HT1080 (cell line): ENCODE results near the gene LHB. TPM values are rescaled to one million over a fixed set of nuclear protein-coding genes. Genes with fewer than 3 reads are reported as not detected.
A peak's percentile ranks its signal among the peaks of the same experiment; 100 is the strongest.
"Not testable (repeated sequence)": the region's sequence is repeated elsewhere in the genome, so short reads cannot be mapped to it uniquely, and the experiment has no call there.

Experiments
- DNase-seq: peaks from one replicate; pipeline ENCODE4 v3.0.0-alpha.2; 2015; ENCODE audit warnings: low read depth
- polyA plus RNA-seq, 2 experiments: library from polyadenylated mRNA; depleted of rRNA; stranded (reverse); fragments of >200 nt; gene quantifications; 2 replicates each; pipeline ENCODE4 v1.2.3, GENCODE V29; 2015
- total RNA-seq: library from RNA; depleted of rRNA; stranded (reverse); fragments of >200 nt; shearing (Covaris generic); gene quantifications from 2 replicates; pipeline ENCODE4 v1.2.3, GENCODE V29; 2014; rRNA removed

LHB gene
- not detected in 2 replicates for total RNA-seq
- polyA plus RNA-seq (2015; cell fraction: cytosol; rRNA removed): not detected in 2 replicates
- 2.8 TPM in 1 of 2 replicates, not detected in the other for polyA plus RNA-seq (2015; cell fraction: nucleus; rRNA removed)

DNA sequence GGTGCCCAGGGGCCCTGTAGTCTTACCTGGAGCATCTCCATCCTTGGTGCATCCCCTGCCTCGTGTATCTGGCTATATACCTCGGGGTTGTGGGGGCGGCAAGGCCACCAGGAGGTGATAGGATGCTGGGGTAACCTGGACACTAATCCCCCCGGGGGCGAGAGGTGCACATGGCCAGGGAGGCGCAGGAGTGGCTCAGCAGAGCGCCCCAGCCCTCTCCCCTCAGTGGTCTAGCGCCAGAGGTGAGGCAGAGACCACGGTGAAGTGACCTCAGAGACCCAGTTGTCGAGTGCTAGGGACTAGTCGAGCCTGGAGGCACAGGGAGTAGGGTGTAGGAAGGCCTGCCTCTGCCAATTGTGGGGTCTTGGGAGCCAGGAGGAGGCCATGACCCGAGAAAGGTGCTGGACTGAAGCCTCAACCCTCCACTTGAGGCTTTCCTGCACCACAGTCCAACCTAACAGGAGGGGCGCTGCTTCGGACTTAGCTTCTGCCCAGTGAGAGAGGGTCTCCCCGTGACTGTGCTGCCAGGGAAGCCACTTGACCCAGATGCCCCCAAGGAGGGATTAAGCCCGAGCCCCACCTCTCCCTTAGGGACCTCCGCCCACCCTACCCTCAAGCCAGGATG lies at the start of gene LHB:
LHB (minus strand) TSS at position 51 of the 625 bp plus-strand sequence; CDS start at position 41, 10 bp downstream.
- DNase-seq: no peak

GRCh38 chr19:49065905-49066512 lies 49.1 kb upstream of the LHB start:
- DNase-seq: no peak

GRCh38 chr19:49064768-49065611 lies 48.1 kb upstream of the LHB start, which contains the start of gene NTF4:
Gene NTF4, minus strand, starts transcription at chr19:49064818. Its CDS starts 2,821 bp downstream, at chr19:49061997.
- DNase-seq: no peak

DNA sequence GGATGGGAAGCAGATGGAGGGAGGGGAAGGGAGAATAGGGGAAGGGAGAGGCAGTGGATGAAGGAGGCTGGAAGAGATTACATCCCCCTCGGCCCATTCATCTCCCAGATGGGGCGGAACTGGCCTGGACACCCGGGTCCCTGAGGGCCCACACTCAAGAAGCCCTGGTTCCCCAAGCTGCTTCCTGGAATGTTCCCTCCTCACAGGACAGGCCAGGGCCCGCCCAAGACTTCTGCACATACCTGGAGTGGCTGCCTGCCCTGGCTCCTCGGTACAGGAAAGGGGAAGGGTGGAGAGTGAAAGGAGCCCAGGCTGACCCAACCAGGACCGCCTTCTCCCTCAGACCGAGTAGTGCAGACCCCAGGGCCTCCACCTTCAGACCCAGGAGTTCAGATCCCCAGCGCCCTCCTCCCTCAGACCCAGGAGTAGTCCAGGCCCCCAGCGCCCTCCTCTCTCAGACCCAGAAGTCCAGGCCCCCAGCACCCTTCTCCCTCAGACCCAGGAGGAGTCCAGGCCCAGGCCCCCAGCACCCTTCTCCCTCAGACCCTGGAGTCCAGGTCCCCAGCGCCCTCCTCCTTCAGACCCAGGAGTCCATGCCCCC lies 47.2 kb upstream of the LHB start:
- DNase-seq: no peak

DNA sequence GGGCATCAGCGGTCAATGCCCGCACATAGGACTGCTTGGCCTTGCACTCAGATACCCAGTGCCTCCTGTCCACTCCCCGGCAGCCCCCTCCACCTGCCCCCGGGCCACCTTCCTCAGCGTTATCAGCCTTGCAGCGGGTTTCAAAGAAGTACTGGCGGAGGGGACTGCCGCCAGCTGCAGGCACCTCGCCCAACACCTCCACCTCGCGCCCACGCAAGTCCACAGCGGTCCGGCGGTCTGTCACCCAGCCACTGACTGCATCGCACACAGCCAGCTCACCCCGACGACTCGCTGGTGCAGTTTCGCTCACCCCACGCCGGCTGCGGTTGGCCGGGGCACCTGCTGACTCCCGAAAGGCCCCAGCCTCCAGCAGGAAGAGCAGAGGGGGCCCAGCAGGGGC lies 44.6 kb upstream of the LHB start:
- no peak for DNase-seq

GRCh38 chr19:49061000-49061399 lies 44.1 kb upstream of the LHB start:
- no peak for DNase-seq

GRCh38 chr19:49059053-49059452 lies 42.2 kb upstream of the LHB start:
- DNase-seq: no peak

DNA sequence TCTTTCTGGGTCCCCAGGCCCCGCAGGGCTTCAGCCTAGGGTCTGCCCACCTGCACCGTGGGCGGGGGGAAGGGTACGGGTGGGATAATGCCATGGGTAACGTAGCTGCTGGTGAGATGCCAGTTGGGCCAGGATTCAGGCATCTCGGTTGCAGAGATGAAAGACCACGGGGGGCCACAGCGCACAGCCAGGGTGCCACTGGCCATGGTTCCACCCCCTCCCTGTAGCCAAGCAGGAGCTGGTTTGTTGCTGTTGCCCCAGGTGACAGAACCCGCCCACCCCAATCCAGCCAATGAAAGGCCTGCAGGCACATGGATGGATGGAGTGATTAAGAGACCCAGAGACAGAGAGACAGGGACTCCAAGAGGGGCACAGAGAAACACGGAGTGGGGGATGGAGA lies 41.7 kb upstream of the LHB start:
- no peak for DNase-seq

DNA sequence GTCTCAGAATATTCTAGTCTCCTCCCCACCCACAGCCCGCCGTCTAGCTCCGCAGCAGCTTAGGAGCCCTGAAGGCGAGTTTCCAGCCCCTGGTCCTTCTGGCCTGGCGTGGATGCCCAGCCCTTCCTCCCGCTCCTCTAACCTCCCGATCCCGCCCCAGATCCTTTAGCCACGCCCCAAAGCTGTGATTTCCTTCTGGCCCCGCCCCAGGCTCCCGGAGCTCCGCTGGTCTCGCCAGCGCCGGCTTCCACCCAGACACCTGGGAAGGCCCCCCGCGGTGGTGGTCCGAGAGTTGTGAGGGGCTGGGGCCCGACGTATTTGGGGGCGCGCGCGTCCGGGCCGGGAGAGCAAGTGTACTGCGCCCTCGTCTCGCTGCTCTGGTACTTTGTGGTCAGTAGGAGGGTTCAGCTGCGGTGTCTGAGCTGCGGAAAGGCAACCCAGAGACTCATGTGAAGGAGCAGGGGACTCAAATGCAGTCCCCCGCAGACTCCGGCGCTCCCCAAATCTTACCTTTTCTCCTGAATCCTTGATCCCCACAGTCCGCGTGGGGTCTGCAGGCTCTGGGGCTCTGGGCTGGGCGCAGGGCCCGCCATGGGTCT lies 40.8 kb upstream of the LHB start, which contains the start of gene CGB7:
CGB7 (minus strand) TSS at position 114 of the 599 bp plus-strand sequence. CDS start 2,374 bp downstream, outside the sequence.
- peak; percentile 60 for DNase-seq

- DNase-seq: not testable (repeated sequence)
Observed at GRCh38 chr19:49056902-49057596, 40.2 kb upstream of the LHB start.

DNA sequence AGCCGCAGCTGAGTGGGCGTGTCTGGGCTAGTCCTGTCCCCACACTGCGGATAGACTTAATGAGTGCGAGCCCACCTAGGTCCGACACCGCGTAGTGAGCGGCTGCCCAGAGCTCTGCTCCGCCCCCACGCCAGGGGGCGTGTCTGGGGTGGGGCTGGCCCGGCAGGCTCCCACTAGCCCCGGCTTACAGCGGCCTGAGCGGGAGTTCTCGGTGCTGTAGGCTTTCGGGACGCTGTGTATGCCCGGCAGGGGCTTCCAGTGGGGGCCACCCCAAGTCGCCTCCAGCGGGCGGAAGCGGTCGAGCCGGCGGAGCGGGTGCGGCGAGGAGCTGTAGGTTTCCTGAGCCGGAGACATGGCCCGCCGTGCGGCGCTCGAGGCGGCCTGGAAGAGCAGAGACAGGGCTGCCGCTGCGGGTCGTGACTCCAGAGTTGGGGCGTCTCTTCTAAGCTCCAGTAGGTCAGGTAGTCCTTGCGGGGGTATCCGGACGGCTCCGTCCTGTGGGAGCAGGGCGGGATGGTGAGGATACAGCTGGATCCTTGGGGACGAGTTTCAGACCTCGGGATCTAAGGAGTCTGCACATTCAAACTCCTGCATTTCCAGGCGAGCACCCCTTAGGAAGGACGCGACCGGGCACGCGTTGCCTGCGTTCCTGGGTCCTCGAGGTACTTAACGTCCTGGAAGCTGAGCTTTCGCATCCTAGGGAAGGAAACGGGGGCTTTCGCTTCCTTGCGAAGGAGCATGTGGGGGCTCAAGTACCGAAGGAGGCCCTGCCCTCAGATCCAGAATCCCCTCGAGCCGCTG lies 39.4 kb upstream of the LHB start:
- DNase-seq: peak; percentile 58

DNA sequence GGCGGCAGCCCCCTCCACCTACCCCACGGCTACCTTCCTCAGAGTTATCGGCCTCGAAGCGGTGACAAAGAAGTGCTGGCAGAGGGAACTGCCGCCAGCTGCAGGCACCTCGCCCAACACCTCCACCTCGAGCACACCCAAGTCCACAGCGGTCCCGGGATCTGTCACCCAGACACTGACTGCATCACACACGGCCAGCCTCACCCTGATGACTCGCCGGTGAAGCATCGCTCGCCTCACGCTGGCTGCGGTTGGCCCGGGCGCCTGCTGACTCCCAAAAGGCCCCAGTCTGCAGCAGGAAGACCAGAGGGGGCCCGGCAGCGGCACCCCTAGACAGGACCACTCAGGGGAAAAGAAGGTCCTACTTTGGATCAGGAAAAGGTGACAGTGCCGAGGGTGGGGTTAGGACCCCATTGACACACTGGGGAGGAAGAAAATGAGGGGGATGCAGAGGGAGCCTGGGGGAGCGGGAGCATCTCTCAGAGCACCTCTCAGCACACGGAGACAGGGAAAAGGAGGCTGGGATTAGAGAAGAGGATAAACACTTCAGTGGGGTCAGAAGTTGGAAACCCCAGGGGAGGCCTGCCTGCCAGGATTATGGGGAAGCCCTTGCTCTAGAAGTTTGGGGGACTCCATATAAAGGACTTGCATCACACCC lies 33.6 kb upstream of the LHB start:
- DNase-seq: peak; percentile 87

DNA sequence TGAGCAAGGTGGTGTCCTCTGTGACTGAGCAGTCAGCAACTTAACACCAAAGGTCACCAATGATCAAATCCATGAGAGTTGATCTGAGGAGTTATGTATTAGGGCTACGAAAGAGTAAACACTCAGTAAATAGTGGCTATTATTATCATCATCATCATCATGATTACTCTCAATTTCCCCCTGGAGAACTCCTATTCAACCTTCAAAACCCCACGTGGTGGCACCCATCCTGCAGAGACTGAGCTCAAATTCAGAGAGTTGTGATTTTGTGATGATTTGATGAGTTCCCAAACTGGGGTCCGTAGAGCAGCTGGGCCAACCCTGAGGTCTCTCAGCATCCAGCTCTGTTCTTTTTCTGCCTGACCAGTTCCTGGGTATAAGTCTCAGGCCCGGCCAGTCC lies 32.9 kb upstream of the LHB start:
- not testable (repeated sequence) for DNase-seq

GRCh38 chr19:49049011-49049410 lies 32.1 kb upstream of the LHB start, which contains the start of gene CGB8:
Gene CGB8, minus strand, starts transcription at chr19:49049111. Its CDS starts 372 bp downstream, at chr19:49048739.
- not testable (repeated sequence) for DNase-seq

DNA sequence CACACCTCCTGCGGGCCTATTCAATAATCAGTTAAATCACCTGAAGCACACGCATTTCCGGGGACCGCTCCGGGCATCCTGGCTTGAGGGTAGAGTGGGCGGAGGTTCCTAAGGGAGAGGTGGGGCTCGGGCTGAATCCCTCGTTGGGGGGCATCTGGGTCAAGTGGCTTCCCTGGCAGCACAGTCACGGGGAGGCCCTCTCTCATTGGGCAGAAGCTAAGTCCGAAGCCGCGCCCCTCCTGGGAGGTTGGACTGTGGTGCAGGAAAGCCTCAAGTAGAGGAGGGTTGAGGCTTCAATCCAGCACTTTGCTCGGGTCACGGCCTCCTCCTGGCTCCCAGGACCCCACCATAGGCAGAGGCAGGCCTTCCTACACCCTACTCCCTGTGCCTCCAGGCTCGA lies 26.7 kb upstream of the LHB start, which contains the start of gene CGB5:
CGB5 (plus strand) TSS at position 301 of the 400 bp plus-strand sequence. CDS start 362 bp downstream, outside the sequence.
- DNase-seq: not testable (repeated sequence)

DNA sequence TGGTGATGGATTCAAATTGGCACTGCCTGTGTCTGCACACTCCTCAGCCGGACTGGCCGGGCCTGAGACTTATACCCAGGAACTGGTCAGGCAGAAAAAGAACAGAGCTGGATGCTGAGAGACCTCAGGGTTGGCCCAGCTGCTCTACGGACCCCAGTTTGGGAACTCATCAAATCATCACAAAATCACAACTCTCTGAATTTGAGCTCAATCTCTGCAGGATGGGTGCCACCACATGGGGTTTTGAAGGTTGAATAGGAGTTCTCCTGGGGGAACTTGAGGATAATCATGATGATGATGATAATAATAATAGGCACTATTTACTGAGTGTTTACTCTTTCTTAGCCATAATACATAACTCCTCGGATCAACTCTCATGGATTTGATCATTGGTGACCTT lies 25.8 kb upstream of the LHB start:
- DNase-seq: not testable (repeated sequence)

DNA sequence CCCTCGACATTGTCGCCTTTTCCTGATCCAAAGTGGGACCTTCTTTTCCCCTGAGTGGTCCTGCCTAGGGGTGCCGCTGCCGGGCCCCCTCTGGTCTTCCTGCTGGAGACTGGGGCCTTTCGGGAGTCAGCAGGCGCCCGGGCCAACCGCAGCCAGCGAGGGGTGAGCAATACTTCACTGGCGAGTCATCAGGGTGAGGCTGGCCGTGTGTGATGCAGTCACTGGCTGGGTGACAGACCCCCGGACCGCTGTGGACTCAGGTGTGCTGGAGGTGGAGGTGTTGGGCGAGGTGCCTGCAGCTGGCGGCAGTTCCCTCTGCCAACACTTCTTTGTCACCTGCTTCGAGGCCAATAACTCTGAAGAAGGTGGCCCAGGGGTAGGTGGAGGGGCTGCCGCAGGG lies 25.3 kb upstream of the LHB start:
- DNase-seq: peak; percentile 71

DNA sequence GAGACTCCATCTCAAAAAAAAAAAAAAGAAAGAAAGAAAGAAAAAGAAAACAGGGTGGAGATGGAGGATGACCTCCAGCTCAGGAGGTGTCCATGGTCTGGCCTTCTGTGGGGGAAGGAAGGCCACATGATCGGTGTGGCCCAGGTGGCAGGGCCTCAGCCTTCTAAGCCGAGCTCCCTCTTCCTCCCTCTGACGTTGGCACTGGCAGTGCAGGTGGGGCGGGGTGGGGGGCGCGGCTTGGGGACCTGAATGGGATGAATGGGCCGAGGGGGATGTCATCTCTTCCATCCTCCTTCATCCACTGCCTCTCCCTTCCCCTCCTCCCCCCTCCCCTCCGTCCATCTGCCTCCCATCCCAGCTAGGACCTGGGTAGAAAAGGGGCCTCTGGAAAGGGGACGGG lies 22.8 kb upstream of the LHB start:
- DNase-seq: not testable (repeated sequence)
